ENCODE data around the gene PHF19. TPM values are rescaled to one million over a fixed set of nuclear protein-coding genes. Genes with fewer than 3 reads are reported as not detected.

The PHF19 gene
- total RNA-seq, 2 experiments from 2014 or later = 60.3 to 63.0 TPM

DNA sequence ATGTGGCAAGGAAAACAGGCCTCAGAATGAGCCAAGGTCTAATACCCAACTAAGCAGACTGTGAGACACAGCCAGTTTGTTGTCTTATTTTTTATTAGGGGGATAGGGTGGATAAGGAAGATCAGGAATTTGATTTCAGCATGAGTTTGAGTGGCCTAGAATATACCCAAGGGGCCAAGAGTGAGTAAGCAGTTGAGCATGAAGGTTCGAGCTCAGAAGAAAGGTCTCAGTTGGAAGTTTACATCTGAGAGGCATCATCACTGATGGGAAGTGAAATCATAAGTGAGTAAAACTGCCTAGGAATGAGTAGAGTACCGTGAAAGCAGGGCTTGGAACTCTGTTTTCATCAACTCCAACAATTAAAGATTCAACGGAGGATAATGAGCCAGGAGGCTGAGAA lies 46.8 kb downstream of the PHF19 start:
- Mint-ChIP-seq H3K27ac (no peak overlapping the region), H3K4me3 (no peak overlapping the region), H3K36me3 (ENCODE audit: low read depth) (peaks cover 82% of the 10 kb centered on the region), H3K9me3 (no peaks in the 10 kb centered on the region), H3K4me1 (ENCODE audit: low read depth) (no peaks in the 10 kb centered on the region), H3K27me3 (no peaks in the 10 kb centered on the region)
- H3K36me3 ChIP-seq (ENCODE audit: insufficient read depth, low read length) = peaks cover 59% of the 10 kb centered on the region
- H3K9me3 ChIP-seq (ENCODE audit: control insufficient read depth in 1 of 2, insufficient read depth in 1 of 2, low read length in 2 of 2) = no peaks in the 10 kb centered on the region
- no peak for ATAC-seq (ENCODE audit: poor library complexity)
- DNase-seq = no peak
- no peak overlapping the region for H3K27ac ChIP-seq (ENCODE audit: low read depth in 1 of 2, low read length in 2 of 2)
- TF ChIP-seq CTCF (IDR thresholded peaks at IDR 0.05) = no peak
- intact Hi-C loops (cut with DNase I, micrococcal nuclease) = no loop called here
- CTCF ChIA-PET = no interaction called here
- no peaks in the 10 kb centered on the region for H3K27me3 ChIP-seq (ENCODE audit: control insufficient read depth in 1 of 2, insufficient read depth in 2 of 2, low read length in 2 of 2)
- POLR2A ChIA-PET = interaction anchor here (0.8 to 1.4 kb wide), 2 partner anchors 12 to 36 kb away, joined by 3 read pairs; partner anchors contain the start of gene PSMD5
- H3K4me3 ChIP-seq (ENCODE audit: low read length) = no peak overlapping the region
- no peaks in the 10 kb centered on the region for H3K4me1 ChIP-seq (ENCODE audit: insufficient read depth, low read length)

DNA sequence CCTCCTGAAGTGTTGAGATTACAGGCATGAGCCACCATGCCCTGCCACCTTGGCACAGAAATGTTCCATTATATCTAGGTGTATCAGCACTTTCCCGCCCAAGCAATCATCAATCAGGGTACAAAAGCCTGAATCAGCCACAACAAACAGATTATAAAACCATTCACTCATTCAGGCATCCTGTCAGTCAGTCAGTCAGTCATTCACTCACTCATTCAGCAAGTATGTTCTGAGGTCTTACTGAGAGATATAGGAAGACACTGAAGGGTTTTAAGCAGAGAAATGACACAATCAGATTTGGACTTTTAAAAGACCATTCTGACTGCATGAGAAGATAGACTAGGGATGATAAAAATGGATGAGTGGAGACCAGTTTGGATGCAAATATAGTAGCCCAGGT lies 47.3 kb downstream of the PHF19 start:
- no peaks in the 10 kb centered on the region for H3K4me1 Mint-ChIP-seq (ENCODE audit: low read depth)
- H3K27me3 Mint-ChIP-seq = no peaks in the 10 kb centered on the region
- intact Hi-C loops (cut with DNase I, micrococcal nuclease) = no loop called here
- no peaks in the 10 kb centered on the region for H3K9me3 Mint-ChIP-seq
- H3K27ac ChIP-seq (ENCODE audit: low read depth in 1 of 2, low read length in 2 of 2) = no peak overlapping the region
- no peaks in the 10 kb centered on the region for H3K9me3 ChIP-seq (ENCODE audit: control insufficient read depth in 1 of 2, insufficient read depth in 1 of 2, low read length in 2 of 2)
- H3K4me1 ChIP-seq (ENCODE audit: insufficient read depth, low read length) = no peaks in the 10 kb centered on the region
- H3K27me3 ChIP-seq (ENCODE audit: control insufficient read depth in 1 of 2, insufficient read depth in 2 of 2, low read length in 2 of 2) = no peaks in the 10 kb centered on the region
- H3K4me3 Mint-ChIP-seq = no peak overlapping the region
- no peak for TF ChIP-seq CTCF (IDR thresholded peaks at IDR 0.05)
- ATAC-seq (ENCODE audit: poor library complexity) (no peak), DNase-seq (no peak)
- ChIA-PET CTCF (no interaction called here), POLR2A (interaction anchor here (1.4 kb wide), 1 partner anchor 13 kb away, joined by 3 read pairs; the partner anchor contains the start of gene PSMD5)
- no peak overlapping the region for H3K27ac Mint-ChIP-seq
- peaks cover 55% of the 10 kb centered on the region for H3K36me3 ChIP-seq (ENCODE audit: insufficient read depth, low read length)
- no peak overlapping the region for H3K4me3 ChIP-seq (ENCODE audit: low read length)
- peaks cover 83% of the 10 kb centered on the region for H3K36me3 Mint-ChIP-seq (ENCODE audit: low read depth)

GRCh38 chr9:120820095-120820494 lies 56.9 kb downstream of the PHF19 start:
- Histone ChIP-seq H3K27me3 (ENCODE audit: control insufficient read depth in 1 of 2, insufficient read depth in 2 of 2, low read length in 2 of 2) (no peaks in the 10 kb centered on the region), H3K27ac (ENCODE audit: low read depth in 1 of 2, low read length in 2 of 2) (no peak overlapping the region), H3K9me3 (ENCODE audit: control insufficient read depth in 1 of 2, insufficient read depth in 1 of 2, low read length in 2 of 2) (no peaks in the 10 kb centered on the region), H3K4me1 (ENCODE audit: insufficient read depth, low read length) (no peaks in the 10 kb centered on the region), H3K36me3 (ENCODE audit: insufficient read depth, low read length) (peaks cover 54% of the 10 kb centered on the region), H3K4me3 (ENCODE audit: low read length) (no peak overlapping the region)
- intact Hi-C loops (cut with DNase I, micrococcal nuclease) = no loop called here
- ChIA-PET CTCF (interaction anchor here (1.0 kb wide), 1 partner anchor 20 kb away, joined by 3 read pairs; no protein-coding TSS in a partner anchor), POLR2A (no interaction called here)
- no peak for TF ChIP-seq CTCF (IDR thresholded peaks at IDR 0.05)
- Mint-ChIP-seq H3K9me3 (no peaks in the 10 kb centered on the region), H3K27ac (no peak overlapping the region), H3K27me3 (no peaks in the 10 kb centered on the region), H3K36me3 (ENCODE audit: low read depth) (peaks cover 95% of the 10 kb centered on the region), H3K4me3 (no peak overlapping the region), H3K4me1 (ENCODE audit: low read depth) (no peaks in the 10 kb centered on the region)
- DNase-seq (no peak), ATAC-seq (ENCODE audit: poor library complexity) (no peak)

Data from CD4-positive, alpha-beta T cell (primary cell).